HEK293 (cell line): ENCODE results near the gene INSRR.

Experiments used
- GLIS1 ChIP-seq: fragments of 450-650 bp; formaldehyde crosslinking; IDR thresholded peaks from 2 replicates; pipeline ENCODE4 v1.5.1; 2016; ENCODE audit warnings: missing biosample characterization, missing genetic modification characterization
- KLF1 ChIP-seq: fragments of 450-650 bp; formaldehyde crosslinking; IDR thresholded peaks from 2 replicates; pipeline ENCODE4 v1.5.1; 2016; ENCODE audit warnings: missing biosample characterization, missing genetic modification characterization
- KLF8 ChIP-seq: fragments of 450-650 bp; formaldehyde crosslinking; IDR thresholded peaks from 2 replicates; pipeline ENCODE4 v1.5.1; 2016; ENCODE audit warnings: missing biosample characterization, missing genetic modification characterization
- OSR2 ChIP-seq: fragments of 450-650 bp; formaldehyde crosslinking; IDR thresholded peaks from 2 replicates; pipeline ENCODE4 v1.5.1; 2016; ENCODE audit warnings: missing biosample characterization, missing genetic modification characterization
- ZBTB11 ChIP-seq: fragments of 450-650 bp; formaldehyde crosslinking; conservative IDR thresholded peaks from 2 replicates; pipeline ENCODE4 v1.5.1; 2016; ENCODE audit warnings: low read depth, missing biosample characterization, missing genetic modification characterization
- ZFHX2 ChIP-seq: fragments of 450-650 bp; formaldehyde crosslinking; conservative IDR thresholded peaks from 2 replicates; pipeline ENCODE4 v1.5.1; 2016; ENCODE audit warnings: missing biosample characterization, missing genetic modification characterization
- ZNF121 ChIP-seq: fragments of 450-650 bp; formaldehyde crosslinking; IDR thresholded peaks from 2 replicates; pipeline ENCODE4 v1.5.1; 2016; ENCODE audit warnings: missing biosample characterization, missing genetic modification characterization
- ZNF23 ChIP-seq: fragments of 450-650 bp; formaldehyde crosslinking; IDR thresholded peaks from 2 replicates; pipeline ENCODE4 v1.5.1; 2016; ENCODE audit warnings: missing biosample characterization, missing genetic modification characterization, borderline replicate concordance
- ZNF292 ChIP-seq: fragments of 450-650 bp; formaldehyde crosslinking; IDR thresholded peaks from 2 replicates; pipeline ENCODE4 v1.5.1; 2016; ENCODE audit warnings: low read depth, missing biosample characterization, missing genetic modification characterization, borderline replicate concordance
- ZNF324 ChIP-seq: fragments of 450-650 bp; formaldehyde crosslinking; IDR thresholded peaks from 2 replicates; pipeline ENCODE4 v1.5.1; 2016; ENCODE audit warnings: missing biosample characterization, missing genetic modification characterization
- ZNF394 ChIP-seq: fragments of 450-650 bp; formaldehyde crosslinking; IDR thresholded peaks from 2 replicates; pipeline ENCODE4 v1.5.1; 2016; ENCODE audit warnings: missing biosample characterization, missing genetic modification characterization, mild to moderate bottlenecking, moderate library complexity, borderline replicate concordance
- ZNF426 ChIP-seq: fragments of 450-650 bp; formaldehyde crosslinking; IDR thresholded peaks from 2 replicates; pipeline ENCODE4 v1.5.1; 2017; ENCODE audit warnings: missing biosample characterization, missing genetic modification characterization, mild to moderate bottlenecking, inconsistent platforms, moderate library complexity
- ZNF433 ChIP-seq: fragments of 450-650 bp; formaldehyde crosslinking; IDR thresholded peaks from 2 replicates; pipeline ENCODE4 v1.5.1; 2016; ENCODE audit warnings: missing biosample characterization, missing genetic modification characterization, low read depth
- ZNF544 ChIP-seq: fragments of 450-650 bp; formaldehyde crosslinking; IDR thresholded peaks from 2 replicates; pipeline ENCODE4 v1.5.0; 2017; ENCODE audit warnings: missing biosample characterization, missing genetic modification characterization
- ZNF658 ChIP-seq: fragments of 450-650 bp; formaldehyde crosslinking; IDR thresholded peaks from 2 replicates; pipeline ENCODE4; 2016; ENCODE audit warnings: missing biosample characterization, missing genetic modification characterization
- ZNF660 ChIP-seq: fragments of 450-650 bp; IDR thresholded peaks from 2 replicates; pipeline ENCODE4 v1.5.1; 2018; ENCODE audit warnings: missing biosample characterization, mild to moderate bottlenecking, missing genetic modification characterization
- ZNF670 ChIP-seq: fragments of 450-650 bp; formaldehyde crosslinking; IDR thresholded peaks from 2 replicates; pipeline ENCODE4 v1.5.1; 2016; ENCODE audit warnings: missing biosample characterization, missing genetic modification characterization, low read depth
- ZNF677 ChIP-seq: fragments of 450-650 bp; IDR thresholded peaks from 2 replicates; pipeline ENCODE4 v1.5.0; 2018; ENCODE audit warnings: missing biosample characterization, mild to moderate bottlenecking, missing genetic modification characterization, moderate library complexity
- ZNF776 ChIP-seq: fragments of 450-650 bp; formaldehyde crosslinking; IDR thresholded peaks from 2 replicates; pipeline ENCODE4 v1.5.0; 2017; ENCODE audit warnings: missing biosample characterization, missing genetic modification characterization, borderline replicate concordance
- ZSCAN23 ChIP-seq: fragments of 450-650 bp; formaldehyde crosslinking; IDR thresholded peaks from 2 replicates; pipeline ENCODE4 v1.5.1; 2016; ENCODE audit warnings: missing biosample characterization, missing genetic modification characterization
- TF ChIP-seq, protein P1 (sequence below): fragments of 450-650 bp; formaldehyde crosslinking; IDR thresholded peaks from 2 replicates; pipeline ENCODE4 v1.5.1; 2016; ENCODE audit warnings: missing biosample characterization, missing genetic modification characterization
- TF ChIP-seq, protein P2 (sequence below): fragments of 450-650 bp; formaldehyde crosslinking; IDR thresholded peaks from 2 replicates; pipeline ENCODE4 v1.5.1; 2016; ENCODE audit warnings: missing biosample characterization, missing genetic modification characterization, low read depth
- TF ChIP-seq, protein P3 (sequence below): fragments of 450-650 bp; formaldehyde crosslinking; IDR thresholded peaks from 2 replicates; pipeline ENCODE4 v1.5.1; 2016; ENCODE audit warnings: missing biosample characterization, missing genetic modification characterization
- TF ChIP-seq, protein P4 (sequence below): fragments of 450-650 bp; formaldehyde crosslinking; IDR thresholded peaks from 2 replicates; pipeline ENCODE4 v1.5.1; 2017; ENCODE audit warnings: missing biosample characterization, missing genetic modification characterization
- TF ChIP-seq, protein P5 (sequence below): fragments of 450-650 bp; formaldehyde crosslinking; IDR thresholded peaks from 2 replicates; pipeline ENCODE4 v1.5.1; 2016; ENCODE audit warnings: missing biosample characterization, missing genetic modification characterization

INSRR gene

DNA sequence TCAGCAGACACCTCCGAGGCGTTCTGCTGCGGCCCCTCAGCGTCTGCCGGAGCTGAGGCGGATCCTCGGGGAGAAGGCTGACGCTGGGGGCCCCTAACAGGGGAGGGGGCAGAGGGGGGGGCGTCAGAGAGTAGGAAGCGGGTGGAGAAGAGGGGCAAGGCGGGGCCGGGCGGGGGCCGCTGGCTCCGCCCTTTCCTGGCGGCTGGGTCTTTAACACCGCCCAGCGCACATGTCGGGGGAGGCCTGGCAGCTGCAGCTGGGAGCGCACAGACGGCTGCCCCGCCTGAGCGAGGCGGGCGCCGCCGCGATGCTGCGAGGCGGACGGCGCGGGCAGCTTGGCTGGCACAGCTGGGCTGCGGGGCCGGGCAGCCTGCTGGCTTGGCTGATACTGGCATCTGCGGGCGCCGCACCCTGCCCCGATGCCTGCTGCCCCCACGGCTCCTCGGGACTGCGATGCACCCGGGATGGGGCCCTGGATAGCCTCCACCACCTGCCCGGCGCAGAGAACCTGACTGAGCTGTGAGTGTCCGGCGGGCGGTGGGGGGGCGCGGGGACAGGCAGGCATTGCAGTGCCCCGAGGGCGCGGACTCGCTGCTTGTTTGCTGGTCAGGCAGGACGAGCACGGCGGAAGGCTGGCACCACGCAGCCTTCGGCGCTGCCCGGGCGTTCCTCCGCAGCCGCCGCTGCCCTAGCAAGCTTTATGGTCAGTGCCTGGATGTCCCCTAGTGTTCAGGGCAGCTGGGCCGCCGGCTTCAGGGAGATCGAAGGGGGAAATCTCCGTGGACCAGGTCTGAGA, 1.9 kb upstream of the INSRR start, which contains the start of gene NTRK1 (continued):
- TF ChIP-seq, protein P1, sequence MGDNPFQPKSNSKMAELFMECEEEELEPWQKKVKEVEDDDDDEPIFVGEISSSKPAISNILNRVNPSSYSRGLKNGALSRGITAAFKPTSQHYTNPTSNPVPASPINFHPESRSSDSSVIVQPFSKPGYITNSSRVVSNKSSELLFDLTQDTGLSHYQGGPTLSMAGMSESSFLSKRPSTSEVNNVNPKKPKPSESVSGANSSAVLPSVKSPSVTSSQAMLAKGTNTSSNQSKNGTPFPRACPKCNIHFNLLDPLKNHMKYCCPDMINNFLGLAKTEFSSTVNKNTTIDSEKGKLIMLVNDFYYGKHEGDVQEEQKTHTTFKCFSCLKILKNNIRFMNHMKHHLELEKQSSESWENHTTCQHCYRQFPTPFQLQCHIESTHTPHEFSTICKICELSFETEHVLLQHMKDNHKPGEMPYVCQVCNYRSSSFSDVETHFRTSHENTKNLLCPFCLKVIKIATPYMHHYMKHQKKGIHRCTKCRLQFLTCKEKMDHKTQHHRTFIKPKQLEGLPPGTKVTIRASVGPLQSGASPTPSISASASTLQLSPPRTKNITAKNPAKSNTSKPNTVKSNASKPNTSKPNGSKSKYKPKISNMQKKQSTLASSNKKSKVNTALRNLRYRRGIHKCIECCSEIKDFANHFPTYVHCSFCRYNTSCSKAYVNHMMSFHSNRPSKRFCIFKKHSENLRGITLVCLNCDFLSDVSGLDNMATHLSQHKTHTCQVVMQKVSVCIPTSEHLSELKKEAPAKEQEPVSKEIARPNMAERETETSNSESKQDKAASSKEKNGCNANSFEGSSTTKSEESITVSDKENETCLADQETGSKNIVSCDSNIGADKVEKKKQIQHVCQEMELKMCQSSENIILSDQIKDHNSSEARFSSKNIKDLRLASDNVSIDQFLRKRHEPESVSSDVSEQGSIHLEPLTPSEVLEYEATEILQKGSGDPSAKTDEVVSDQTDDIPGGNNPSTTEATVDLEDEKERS (tag by site-specific recombination) = no peak
- no peak for TF ChIP-seq ZNF677 (tag by site-specific recombination)
- no peak for TF ChIP-seq ZNF670
- no peak for TF ChIP-seq ZNF324 (tag by site-specific recombination)
- no peak for TF ChIP-seq OSR2
- no peak for TF ChIP-seq ZSCAN23
- peak; percentile 91 for TF ChIP-seq KLF1 (tag by site-specific recombination)
- TF ChIP-seq ZNF658 (tag by site-specific recombination) = no peak
- TF ChIP-seq ZNF121 (tag by site-specific recombination) = no peak
- TF ChIP-seq ZNF544 (tag by site-specific recombination) = no peak
- peak; percentile 52 for TF ChIP-seq ZFHX2
- no peak for TF ChIP-seq ZNF23 (tag by site-specific recombination)
- TF ChIP-seq, protein P2, sequence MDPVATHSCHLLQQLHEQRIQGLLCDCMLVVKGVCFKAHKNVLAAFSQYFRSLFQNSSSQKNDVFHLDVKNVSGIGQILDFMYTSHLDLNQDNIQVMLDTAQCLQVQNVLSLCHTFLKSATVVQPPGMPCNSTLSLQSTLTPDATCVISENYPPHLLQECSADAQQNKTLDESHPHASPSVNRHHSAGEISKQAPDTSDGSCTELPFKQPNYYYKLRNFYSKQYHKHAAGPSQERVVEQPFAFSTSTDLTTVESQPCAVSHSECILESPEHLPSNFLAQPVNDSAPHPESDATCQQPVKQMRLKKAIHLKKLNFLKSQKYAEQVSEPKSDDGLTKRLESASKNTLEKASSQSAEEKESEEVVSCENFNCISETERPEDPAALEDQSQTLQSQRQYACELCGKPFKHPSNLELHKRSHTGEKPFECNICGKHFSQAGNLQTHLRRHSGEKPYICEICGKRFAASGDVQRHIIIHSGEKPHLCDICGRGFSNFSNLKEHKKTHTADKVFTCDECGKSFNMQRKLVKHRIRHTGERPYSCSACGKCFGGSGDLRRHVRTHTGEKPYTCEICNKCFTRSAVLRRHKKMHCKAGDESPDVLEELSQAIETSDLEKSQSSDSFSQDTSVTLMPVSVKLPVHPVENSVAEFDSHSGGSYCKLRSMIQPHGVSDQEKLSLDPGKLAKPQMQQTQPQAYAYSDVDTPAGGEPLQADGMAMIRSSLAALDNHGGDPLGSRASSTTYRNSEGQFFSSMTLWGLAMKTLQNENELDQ (tag by site-specific recombination) = no peak
- TF ChIP-seq, protein P3, sequence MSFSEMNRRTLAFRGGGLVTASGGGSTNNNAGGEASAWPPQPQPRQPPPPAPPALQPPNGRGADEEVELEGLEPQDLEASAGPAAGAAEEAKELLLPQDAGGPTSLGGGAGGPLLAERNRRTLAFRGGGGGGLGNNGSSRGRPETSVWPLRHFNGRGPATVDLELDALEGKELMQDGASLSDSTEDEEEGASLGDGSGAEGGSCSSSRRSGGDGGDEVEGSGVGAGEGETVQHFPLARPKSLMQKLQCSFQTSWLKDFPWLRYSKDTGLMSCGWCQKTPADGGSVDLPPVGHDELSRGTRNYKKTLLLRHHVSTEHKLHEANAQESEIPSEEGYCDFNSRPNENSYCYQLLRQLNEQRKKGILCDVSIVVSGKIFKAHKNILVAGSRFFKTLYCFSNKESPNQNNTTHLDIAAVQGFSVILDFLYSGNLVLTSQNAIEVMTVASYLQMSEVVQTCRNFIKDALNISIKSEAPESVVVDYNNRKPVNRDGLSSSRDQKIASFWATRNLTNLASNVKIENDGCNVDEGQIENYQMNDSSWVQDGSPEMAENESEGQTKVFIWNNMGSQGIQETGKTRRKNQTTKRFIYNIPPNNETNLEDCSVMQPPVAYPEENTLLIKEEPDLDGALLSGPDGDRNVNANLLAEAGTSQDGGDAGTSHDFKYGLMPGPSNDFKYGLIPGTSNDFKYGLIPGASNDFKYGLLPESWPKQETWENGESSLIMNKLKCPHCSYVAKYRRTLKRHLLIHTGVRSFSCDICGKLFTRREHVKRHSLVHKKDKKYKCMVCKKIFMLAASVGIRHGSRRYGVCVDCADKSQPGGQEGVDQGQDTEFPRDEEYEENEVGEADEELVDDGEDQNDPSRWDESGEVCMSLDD (tag by site-specific recombination) = no peak
- TF ChIP-seq ZNF394 (tag by site-specific recombination) = no peak
- peak; percentile 18; the same call in 1 of the 2 replicates for TF ChIP-seq KLF8
- TF ChIP-seq GLIS1 (tag by site-specific recombination) = peak; percentile 6; the same call in 1 of the 2 replicates
- no peak for TF ChIP-seq ZNF776 (tag by site-specific recombination)
- no peak for TF ChIP-seq ZNF426 (tag by site-specific recombination)
- TF ChIP-seq, protein P4, sequence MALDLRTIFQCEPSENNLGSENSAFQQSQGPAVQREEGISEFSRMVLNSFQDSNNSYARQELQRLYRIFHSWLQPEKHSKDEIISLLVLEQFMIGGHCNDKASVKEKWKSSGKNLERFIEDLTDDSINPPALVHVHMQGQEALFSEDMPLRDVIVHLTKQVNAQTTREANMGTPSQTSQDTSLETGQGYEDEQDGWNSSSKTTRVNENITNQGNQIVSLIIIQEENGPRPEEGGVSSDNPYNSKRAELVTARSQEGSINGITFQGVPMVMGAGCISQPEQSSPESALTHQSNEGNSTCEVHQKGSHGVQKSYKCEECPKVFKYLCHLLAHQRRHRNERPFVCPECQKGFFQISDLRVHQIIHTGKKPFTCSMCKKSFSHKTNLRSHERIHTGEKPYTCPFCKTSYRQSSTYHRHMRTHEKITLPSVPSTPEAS (tag by site-specific recombination) = no peak
- no peak for TF ChIP-seq ZBTB11 (tag by site-specific recombination)
- no peak for TF ChIP-seq ZNF433 (tag by site-specific recombination)
- TF ChIP-seq, protein P5, sequence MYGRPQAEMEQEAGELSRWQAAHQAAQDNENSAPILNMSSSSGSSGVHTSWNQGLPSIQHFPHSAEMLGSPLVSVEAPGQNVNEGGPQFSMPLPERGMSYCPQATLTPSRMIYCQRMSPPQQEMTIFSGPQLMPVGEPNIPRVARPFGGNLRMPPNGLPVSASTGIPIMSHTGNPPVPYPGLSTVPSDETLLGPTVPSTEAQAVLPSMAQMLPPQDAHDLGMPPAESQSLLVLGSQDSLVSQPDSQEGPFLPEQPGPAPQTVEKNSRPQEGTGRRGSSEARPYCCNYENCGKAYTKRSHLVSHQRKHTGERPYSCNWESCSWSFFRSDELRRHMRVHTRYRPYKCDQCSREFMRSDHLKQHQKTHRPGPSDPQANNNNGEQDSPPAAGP (tag by site-specific recombination) = 0 out of 2 replicates have a peak, but pooled peaks have one; percentile 11
- 0 out of 2 replicates have a peak, but pooled peaks have one; percentile 43 for TF ChIP-seq ZNF660
- TF ChIP-seq ZNF292 (tag by site-specific recombination) = no peak
